HG02852 (cell line): Measurements from ENCODE around the gene PDCD4.
A peak's percentile ranks its signal among the peaks of the same experiment; 100 is the strongest.

ENCODE experiments used
- ATAC-seq: cut with Tn5 transposase; IDR thresholded peaks from one replicate; pipeline ENCODE4 v1.9.1; 2021; ENCODE audit warnings: mild to moderate bottlenecking, moderate library complexity; ENCODE audit not compliant: unreplicated experiment

The PDCD4 gene

DNA sequence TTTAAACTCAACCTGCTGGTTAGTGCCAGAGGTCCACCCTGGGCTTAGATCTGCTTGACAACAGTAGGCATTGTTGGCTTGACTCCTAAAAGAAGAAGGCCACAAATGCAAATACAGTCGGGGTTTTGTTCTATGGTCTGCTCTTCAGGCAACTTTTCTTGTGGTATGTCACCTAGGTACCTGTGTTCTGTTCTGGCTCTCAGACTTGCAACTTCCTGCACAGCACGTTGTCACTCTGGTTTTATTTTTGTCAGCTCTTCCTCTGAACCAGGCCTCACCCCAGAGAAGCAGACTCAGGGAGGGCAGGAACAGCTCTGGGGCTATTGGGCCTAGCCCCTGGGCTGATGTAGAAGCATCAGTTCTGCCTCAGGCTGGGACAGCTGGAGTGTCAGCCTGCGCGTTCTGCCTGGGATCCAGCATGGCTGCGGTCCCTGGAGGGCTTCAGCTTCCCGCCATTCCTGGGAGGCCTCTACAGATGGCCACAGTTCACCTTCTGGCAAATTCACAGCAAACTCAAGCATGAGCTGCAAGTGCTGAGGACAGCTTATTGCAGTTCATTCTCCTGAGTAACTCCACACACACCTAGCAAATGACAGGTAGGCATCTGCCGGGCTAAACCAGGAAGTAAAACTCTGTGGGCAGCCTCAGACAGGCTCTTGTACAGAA lies 11.0 kb upstream of the PDCD4 start:
- peak; percentile 55 for ATAC-seq

DNA sequence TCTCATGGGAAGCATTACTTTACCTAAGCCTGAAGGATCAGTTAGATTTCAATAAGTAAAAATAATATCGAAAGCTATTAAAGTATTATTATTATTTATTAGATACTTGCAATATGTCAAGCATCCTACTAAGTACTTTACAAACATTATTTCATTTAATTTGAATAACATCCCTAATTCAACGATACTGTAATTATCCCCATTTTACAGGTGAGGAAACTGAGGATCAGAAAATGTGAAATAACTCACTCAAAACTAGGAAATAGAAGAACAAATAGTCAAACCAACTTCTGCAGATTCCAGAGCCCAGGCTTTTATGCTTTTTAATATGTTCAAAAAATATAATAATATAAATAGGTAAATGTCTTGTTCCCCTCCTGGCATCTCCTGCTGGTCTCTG lies 10.3 kb upstream of the PDCD4 start:
- no peak for ATAC-seq

DNA sequence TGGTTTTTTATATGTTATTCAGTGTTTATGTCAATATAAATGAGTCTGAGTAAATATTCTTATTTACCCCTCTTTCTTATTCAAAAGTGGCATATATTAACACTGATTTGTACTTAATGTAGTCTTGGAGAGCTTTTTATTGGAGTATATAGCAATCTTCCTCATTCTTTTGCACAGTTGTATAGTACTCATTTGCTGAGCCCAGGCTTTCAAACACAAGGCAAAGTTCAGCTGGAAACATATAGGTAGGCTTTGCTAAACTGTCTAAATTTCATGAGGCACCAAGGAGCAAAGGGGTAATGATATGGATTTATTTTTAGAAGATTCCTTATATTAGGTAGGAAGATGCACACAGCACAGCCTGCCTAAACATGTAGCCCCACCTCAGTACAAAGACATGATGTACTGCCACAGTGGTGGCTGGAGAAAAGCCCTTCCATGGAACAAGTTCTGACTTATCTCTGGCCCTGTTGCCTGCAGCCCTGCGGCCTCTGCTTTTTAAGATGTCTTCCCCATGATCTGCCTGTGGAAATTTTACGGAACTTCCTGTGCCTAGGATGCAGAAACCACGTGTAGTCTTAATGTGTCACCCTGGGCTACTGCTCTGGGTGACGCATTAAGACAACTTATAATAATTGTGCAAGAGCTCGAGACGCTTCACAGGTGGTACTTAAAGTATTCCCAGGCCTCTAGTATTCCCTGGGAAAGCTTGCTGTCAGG lies 9.6 kb upstream of the PDCD4 start:
- ATAC-seq, result no peak

GRCh38 chr10:110862961-110863360 lies 8.8 kb upstream of the PDCD4 start:
- ATAC-seq, result no peak

GRCh38 chr10:110863361-110863760 lies 8.4 kb upstream of the PDCD4 start:
- no peak for ATAC-seq

GRCh38 chr10:110863956-110864355 lies 7.8 kb upstream of the PDCD4 start:
- no peak for ATAC-seq

DNA sequence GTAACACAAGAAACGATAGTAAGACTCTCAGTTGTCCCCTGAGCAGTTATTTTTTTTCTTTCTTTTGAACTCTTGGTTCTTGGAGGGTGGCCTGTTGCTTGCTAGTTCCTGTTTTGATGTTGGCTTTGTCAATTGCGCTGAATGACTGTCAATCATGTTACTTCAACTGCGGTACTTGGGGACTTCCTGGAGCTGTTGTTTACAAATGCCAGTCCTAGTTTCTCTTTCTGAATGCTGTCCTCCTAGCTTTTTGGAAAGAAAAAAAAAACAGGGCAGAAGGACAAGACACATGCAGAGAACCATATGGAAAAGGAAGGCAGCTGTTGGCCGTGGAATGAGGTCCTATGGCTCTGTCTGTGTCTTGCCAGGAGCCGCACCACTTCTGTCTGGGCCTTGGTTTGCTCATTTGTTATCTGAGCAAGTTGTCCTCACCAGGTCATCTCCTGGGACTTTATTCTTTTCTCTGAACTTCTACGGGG lies 7.0 kb upstream of the PDCD4 start:
- ATAC-seq, result peak; percentile 59

- no peak for ATAC-seq
These were observed 6.4 kb upstream of the PDCD4 start for GRCh38 chr10:110865186-110865808.

GRCh38 chr10:110865809-110866482 lies 5.8 kb upstream of the PDCD4 start:
- no peak for ATAC-seq

DNA sequence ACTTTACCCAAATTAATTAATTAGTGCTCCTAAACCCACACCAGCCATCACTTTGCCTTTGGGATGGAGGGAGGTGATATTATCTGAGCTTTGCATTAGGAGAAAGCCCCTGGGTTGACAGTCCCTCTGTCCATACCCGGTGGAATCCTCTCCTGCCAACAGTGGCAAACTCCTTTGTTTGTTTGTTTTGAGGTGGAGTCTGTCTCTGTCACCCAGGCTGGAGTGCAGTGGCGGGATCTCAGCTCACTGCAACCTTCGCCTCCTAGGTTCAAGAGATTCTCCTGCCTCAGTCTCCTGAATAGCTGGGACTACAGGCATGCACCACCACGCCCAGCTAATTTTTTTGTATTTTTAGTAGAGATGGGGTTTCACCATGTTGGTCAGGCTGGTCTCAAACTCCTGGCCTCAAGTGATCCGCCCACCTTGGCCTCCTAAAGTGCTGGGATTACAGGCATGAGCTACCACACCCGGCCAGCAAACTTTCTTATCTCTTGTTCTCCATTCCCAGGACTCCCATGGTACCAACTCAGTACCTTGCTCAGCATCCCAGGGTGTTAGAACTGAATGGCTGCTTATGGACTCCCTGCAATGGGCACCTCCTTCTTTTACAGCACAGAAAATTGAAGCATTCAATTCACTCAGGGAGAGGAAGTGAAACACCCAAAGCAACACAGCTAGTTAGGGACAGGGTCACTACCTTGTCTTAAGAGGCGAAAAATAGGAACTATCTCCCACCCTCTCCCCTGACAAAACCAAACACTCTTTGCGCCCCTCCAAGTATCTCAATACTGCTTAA lies 4.5 kb upstream of the PDCD4 start:
- peak; percentile 26 for ATAC-seq

DNA sequence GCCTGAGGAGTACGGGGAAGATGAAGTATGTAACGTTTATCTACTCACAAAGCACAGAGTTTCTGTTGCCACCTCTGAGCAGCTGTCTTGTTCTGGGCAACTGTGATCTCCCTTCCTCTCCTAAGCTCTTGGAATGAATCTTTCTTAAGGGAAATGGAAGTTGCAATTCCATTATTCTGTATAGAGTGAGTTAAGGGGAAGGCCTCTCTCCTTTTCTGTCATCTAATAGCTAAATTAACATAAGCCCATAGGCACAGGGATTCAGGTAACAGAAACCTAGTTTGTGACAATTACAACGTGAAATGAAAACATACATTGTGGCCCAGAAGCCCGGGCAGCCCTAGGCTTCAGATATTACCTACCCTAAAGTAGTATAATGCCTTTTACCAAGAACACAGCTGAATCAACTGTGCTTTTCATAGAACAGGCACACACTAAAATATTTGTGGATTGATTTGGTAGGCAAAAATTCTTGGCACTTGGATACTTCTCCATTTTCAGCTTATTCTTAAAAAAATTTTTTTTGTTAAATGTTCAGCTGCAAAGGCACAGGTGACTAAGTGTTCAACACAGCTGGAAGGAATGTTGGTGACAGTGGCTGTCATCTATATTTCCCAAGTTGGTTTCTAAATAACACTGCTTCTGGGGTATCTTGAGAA lies 3.8 kb upstream of the PDCD4 start:
- no peak for ATAC-seq

DNA sequence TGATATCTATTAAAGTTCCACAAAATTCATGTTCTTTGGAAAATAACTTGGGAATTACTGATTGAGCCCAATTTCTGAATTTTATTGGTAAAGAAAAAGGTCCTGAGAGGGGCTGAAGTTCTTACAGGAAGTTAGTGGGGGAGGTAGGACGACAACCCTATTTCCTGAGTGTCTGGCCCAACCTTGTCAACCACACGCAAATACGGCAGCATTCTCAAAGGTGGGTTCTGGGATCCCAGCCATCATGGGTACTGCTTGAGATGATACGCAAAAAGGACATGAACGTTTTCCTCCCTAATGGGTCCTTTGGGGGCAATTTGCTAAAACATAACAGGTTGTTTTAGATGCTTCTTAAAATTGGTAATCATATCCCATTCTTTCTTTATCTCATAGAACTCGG lies 2.7 kb upstream of the PDCD4 start:
- no peak for ATAC-seq

- no peak for ATAC-seq
These were observed 868 bp upstream of the PDCD4 start for GRCh38 chr10:110870823-110871297.

DNA sequence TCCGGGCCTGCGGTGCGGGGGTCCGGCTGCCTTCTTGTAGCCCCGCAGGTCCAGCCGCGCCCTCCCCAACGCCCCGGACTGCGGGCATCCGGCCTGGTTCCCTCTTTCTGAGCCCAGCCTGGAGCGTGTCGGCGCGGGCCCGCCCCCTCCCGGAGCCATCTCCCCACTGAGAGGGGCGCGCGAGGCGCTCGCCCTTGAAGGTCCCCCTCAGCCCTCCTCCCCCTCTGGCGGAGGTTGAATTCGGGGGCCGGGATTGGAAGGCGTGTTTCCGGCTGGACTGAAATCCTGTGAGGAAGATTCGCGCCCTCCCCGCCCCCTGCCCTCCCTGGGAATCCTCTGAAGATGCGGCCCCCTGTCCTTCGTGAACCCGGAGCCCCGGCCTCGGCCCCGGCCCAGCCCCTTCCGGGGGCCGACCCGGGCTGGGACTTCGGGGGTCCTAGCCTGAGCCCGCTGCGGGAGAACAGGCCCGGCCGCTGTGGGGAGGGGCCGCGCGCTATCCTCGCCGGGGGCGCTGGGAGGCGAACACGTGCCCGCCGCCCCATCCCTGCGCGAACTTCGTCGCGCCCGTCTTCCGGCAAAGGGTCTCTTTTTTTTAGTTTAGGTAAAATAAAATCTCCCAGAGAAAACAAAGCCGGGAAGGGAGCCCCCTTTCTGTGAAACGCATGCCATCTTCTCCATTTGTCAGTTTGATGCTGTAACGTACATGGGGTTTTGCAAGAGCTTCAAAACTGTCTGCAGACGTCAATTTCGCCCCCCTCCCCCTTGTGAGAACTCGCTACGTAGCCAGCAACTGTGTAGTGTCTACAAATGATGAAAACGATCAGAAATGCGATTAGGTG lies 636 bp downstream of the PDCD4 start:
- ATAC-seq, result peak; percentile 42

GRCh38 chr10:110872984-110873923 lies 1.5 kb downstream of the PDCD4 start:
- ATAC-seq, result no peak

GRCh38 chr10:110873951-110874350 lies 2.2 kb downstream of the PDCD4 start:
- ATAC-seq, result no peak

DNA sequence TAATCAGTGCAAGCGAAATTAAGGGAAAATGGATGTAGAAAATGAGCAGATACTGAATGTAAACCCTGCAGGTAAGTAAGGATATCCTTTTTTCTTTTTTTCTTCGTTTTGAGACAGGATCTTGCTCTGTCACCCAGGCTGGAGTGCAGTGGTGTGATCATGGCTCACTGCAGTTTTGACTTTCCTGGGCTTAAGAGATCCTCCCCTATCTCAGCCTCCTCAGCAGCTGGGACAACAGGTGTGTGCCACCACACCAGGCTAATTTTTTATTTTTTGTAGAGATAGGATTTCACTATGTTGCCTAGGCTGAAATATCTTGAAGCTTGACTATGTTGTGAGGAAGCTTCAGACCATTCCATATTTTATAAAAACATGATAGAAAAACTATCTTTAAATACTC lies 4.3 kb downstream of the PDCD4 start:
- ATAC-seq, result no peak

DNA sequence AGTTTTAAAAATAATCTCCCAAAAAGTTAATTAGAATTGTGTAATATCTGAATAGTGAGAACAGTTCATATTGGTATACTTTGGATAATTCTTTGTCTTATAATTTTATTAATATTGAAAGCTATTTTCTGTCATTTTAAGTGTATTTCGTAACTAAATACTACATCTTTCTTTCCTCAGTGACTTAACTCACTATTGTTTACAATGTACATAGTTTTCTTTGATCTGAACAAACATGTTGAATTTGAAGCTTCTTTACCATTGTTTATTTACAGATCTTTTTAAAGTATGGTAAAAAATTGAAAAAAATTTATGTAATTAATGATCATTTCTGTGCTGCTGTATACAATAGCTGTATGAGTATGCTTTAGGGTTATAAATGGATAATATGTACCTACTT lies 5.1 kb downstream of the PDCD4 start:
- no peak for ATAC-seq
